Left ventricle myocardium inferior (tissue), 1 donor: Measurements from ENCODE around the gene POU4F2. TPM values are rescaled to one million over a fixed set of nuclear protein-coding genes. Genes with fewer than 3 reads are reported as not detected.

Experiments
- DNase-seq: peaks from one replicate; pipeline ENCODE4 v3.0.0-alpha.2; 2020
- H3K27ac ChIP-seq: fragments of 200-600 bp; replicated peaks from 2 replicates; pipeline ENCODE4 v1.8.0; 2021
- H3K27me3 ChIP-seq: fragments of 200-600 bp; 2 replicates; pipeline ENCODE4 v1.8.0; 2021; ENCODE audit warnings: low read depth
- H3K36me3 ChIP-seq: fragments of 200-600 bp; 2 replicates; pipeline ENCODE4 v1.8.0; 2021
- H3K4me1 ChIP-seq: fragments of 200-600 bp; 2 replicates; pipeline ENCODE4 v1.8.0; 2021
- H3K4me3 ChIP-seq: fragments of 200-600 bp; 2 replicates; pipeline ENCODE4 v1.8.0; 2021; ENCODE audit warnings: mild to moderate bottlenecking, moderate library complexity
- H3K9me3 ChIP-seq: fragments of 200-600 bp; replicated peaks from 2 replicates; pipeline ENCODE4 v1.8.0; 2021
- CTCF ChIP-seq: fragments of 200-600 bp; IDR thresholded peaks from 2 replicates; pipeline ENCODE4 v1.8.0; 2021; ENCODE audit warnings: antibody characterized with exemption, mild to moderate bottlenecking, borderline replicate concordance
- intact Hi-C: fragments of 100-400 bp; cut with micrococcal nuclease; formaldehyde crosslinking; loops from one replicate; pipeline ENCODE4 v1.11.0; 2022
- total RNA-seq: library from RNA; stranded (reverse); fragmentation: NEBNext Ultra II Directional; extraction: Animal tissue kit (Norgen Biotek cat#: 25700); gene quantifications from one replicate; pipeline ENCODE4 v1.2.1, GENCODE V29; 2021
- donor health status: DM: no; HTN: yes; CAD: no; lungs with severe emphysema.

The POU4F2 gene
- total RNA-seq, 1 donor from 2014 or later, result not detected

GRCh38 chr4:146640465-146641061, 1.9 kb downstream of the POU4F2 start:
- H3K27me3 ChIP-seq, result peaks cover 100% of the 10 kb centered on the region
- H3K4me1 ChIP-seq, result peaks cover 31% of the 10 kb centered on the region
- H3K4me3 ChIP-seq, result no peak overlapping the region
- H3K27ac ChIP-seq, result no peak overlapping the region
- H3K9me3 ChIP-seq, result no peaks in the 10 kb centered on the region
- TF ChIP-seq CTCF, result no peak
- DNase-seq, result no peak
- intact Hi-C loops, result no loop called here
- H3K36me3 ChIP-seq, result no peaks in the 10 kb centered on the region

- no peak overlapping the region for H3K27ac ChIP-seq
- no peak overlapping the region for H3K4me3 ChIP-seq
- DNase-seq, result no peak
- H3K36me3 ChIP-seq, result no peaks in the 10 kb centered on the region
- H3K27me3 ChIP-seq, result peaks cover 100% of the 10 kb centered on the region
- no peaks in the 10 kb centered on the region for H3K9me3 ChIP-seq
- no peak for TF ChIP-seq CTCF
- intact Hi-C loops, result no loop called here
- H3K4me1 ChIP-seq, result peaks cover 31% of the 10 kb centered on the region
These were observed 3.1 kb downstream of the POU4F2 start for GRCh38 chr4:146641762-146642161.

- no peak for TF ChIP-seq CTCF
- no peak for DNase-seq
- H3K27me3 ChIP-seq, result peaks cover 100% of the 10 kb centered on the region
- H3K4me1 ChIP-seq, result peaks cover 20% of the 10 kb centered on the region
- H3K27ac ChIP-seq, result no peak overlapping the region
- no peaks in the 10 kb centered on the region for H3K9me3 ChIP-seq
- no peaks in the 10 kb centered on the region for H3K36me3 ChIP-seq
- intact Hi-C loops, result no loop called here
- no peak overlapping the region for H3K4me3 ChIP-seq
These were observed 5.2 kb downstream of the POU4F2 start for GRCh38 chr4:146643812-146644401.

- no peak for DNase-seq
- Histone ChIP-seq H3K36me3 (no peaks in the 10 kb centered on the region), H3K27me3 (peaks cover 100% of the 10 kb centered on the region), H3K4me3 (no peak overlapping the region), H3K27ac (no peak overlapping the region), H3K4me1 (peaks cover 8% of the 10 kb centered on the region), H3K9me3 (no peaks in the 10 kb centered on the region)
- intact Hi-C loops, result no loop called here
- no peak for TF ChIP-seq CTCF
These were observed 7.2 kb downstream of the POU4F2 start for GRCh38 chr4:146645921-146646320.

- no peaks in the 10 kb centered on the region for H3K9me3 ChIP-seq
- H3K36me3 ChIP-seq, result no peaks in the 10 kb centered on the region
- intact Hi-C loops, result no loop called here
- no peak for TF ChIP-seq CTCF
- H3K4me3 ChIP-seq, result no peak overlapping the region
- H3K4me1 ChIP-seq, result peaks cover 8% of the 10 kb centered on the region
- no peak overlapping the region for H3K27ac ChIP-seq
- peaks cover 100% of the 10 kb centered on the region for H3K27me3 ChIP-seq
- DNase-seq, result no peak
These were observed 8.1 kb downstream of the POU4F2 start for GRCh38 chr4:146646593-146647325.
